Activated naive CD4-positive, alpha-beta T cell treated with anti-CD3 and anti-CD28 coated beads for 36 hours (primary cell): ENCODE results near the gene RRAGD. TPM values are rescaled to one million over a fixed set of nuclear protein-coding genes. Genes with fewer than 3 reads are reported as not detected.
"Not testable (repeated sequence)": the region's sequence is repeated elsewhere in the genome, so short reads cannot be mapped to it uniquely, and the experiment has no call there.

ENCODE experiments used
- CTCF ChIA-PET: fragments of 350-600 bp; sonication (Branson Sonifier 250); formaldehyde crosslinking; loops from one replicate; lab custom pipeline; 2021; ENCODE audit warnings: antibody characterized with exemption; lab: Charles Lee
- DNase-seq: peaks from one replicate; pipeline ENCODE4 v3.0.0-alpha.2; 2020
- H3K27ac Mint-ChIP-seq: one replicate; pipeline ENCODE4 v1.8.0; 2021; ENCODE audit warnings: mild to moderate bottlenecking, mixed read lengths
- H3K27me3 Mint-ChIP-seq: one replicate; pipeline ENCODE4 v1.8.0; 2021; ENCODE audit warnings: low read depth, mixed read lengths
- H3K36me3 Mint-ChIP-seq: one replicate; pipeline ENCODE4 v1.8.0; 2021; ENCODE audit warnings: low read depth, mixed read lengths
- H3K4me1 Mint-ChIP-seq: one replicate; pipeline ENCODE4 v1.8.0; 2021; ENCODE audit warnings: low read depth, mixed read lengths
- H3K4me3 Mint-ChIP-seq: one replicate; pipeline ENCODE4 v1.8.0; 2021; ENCODE audit warnings: mild to moderate bottlenecking, moderate library complexity, mixed read lengths
- H3K9me3 Mint-ChIP-seq: one replicate; pipeline ENCODE4 v1.8.0; 2021; ENCODE audit warnings: mixed read lengths
- intact Hi-C: fragments of 100-400 bp; cut with micrococcal nuclease; formaldehyde crosslinking; loops from one replicate; pipeline ENCODE4 v1.15.1; 2023
- total RNA-seq, 2 experiments: library from RNA; stranded (reverse); gene quantifications; one replicate each; pipeline ENCODE4 v1.2.3, GENCODE V29; 2021

RRAGD gene
- total RNA-seq, 2 experiments from 2014 or later, result 11.3 to 13.2 TPM

- intact Hi-C loops, result loop anchor here (1.0 to 10.0 kb wide), 6 partner anchors 38 to 1174 kb away; partner anchors contain the start of genes CASP8AP2, MAP3K7 and PNRC1
- no peak for DNase-seq
- Mint-ChIP-seq H3K4me1 (peaks cover 23% of the 10 kb centered on the region), H3K36me3 (no peaks in the 10 kb centered on the region), H3K27me3 (peaks cover 3% of the 10 kb centered on the region), H3K4me3 (peak overlapping the region; percentile 76), H3K9me3 (no peaks in the 10 kb centered on the region), H3K27ac (no peak overlapping the region)
- CTCF ChIA-PET, result interaction anchor here (0.7 to 5.5 kb wide), 3 partner anchors 21 to 176 kb away, joined by 3 to 26 read pairs (median 20); partner anchors contain the start of gene ANKRD6
Measured at GRCh38 chr6:89410788-89411144, 1.3 kb downstream of the RRAGD start.

- intact Hi-C loops, result loop anchor here (1.0 to 10.0 kb wide), 6 partner anchors 38 to 1175 kb away; partner anchors contain the start of genes CASP8AP2, MAP3K7 and PNRC1
- Mint-ChIP-seq H3K9me3 (no peaks in the 10 kb centered on the region), H3K27ac (no peak overlapping the region), H3K4me3 (peak overlapping the region; percentile 76), H3K4me1 (peaks cover 23% of the 10 kb centered on the region), H3K36me3 (peaks cover 2% of the 10 kb centered on the region), H3K27me3 (peaks cover 2% of the 10 kb centered on the region)
- no peak for DNase-seq
- CTCF ChIA-PET, result interaction anchor here (0.5 to 5.5 kb wide), 4 partner anchors 21 to 175 kb away, joined by 3 to 26 read pairs (median 12); partner anchors contain the start of gene ANKRD6
Measured at GRCh38 chr6:89410231-89410761, 1.8 kb downstream of the RRAGD start.

- H3K36me3 Mint-ChIP-seq, result peaks cover 2% of the 10 kb centered on the region
- no peaks in the 10 kb centered on the region for H3K9me3 Mint-ChIP-seq
- intact Hi-C loops, result loop anchor here (1.0 to 10.0 kb wide), 7 partner anchors 37 to 1175 kb away; partner anchors contain the start of genes CASP8AP2, MAP3K7 and PNRC1
- H3K4me3 Mint-ChIP-seq, result no peak overlapping the region
- no peaks in the 10 kb centered on the region for H3K27me3 Mint-ChIP-seq
- no peak for DNase-seq
- H3K4me1 Mint-ChIP-seq, result peaks cover 23% of the 10 kb centered on the region
- CTCF ChIA-PET, result interaction anchor here (0.5 to 5.5 kb wide), 3 partner anchors 22 to 49 kb away, joined by 4 to 26 read pairs (median 20); partner anchors contain the start of gene ANKRD6
- no peak overlapping the region for H3K27ac Mint-ChIP-seq
Measured at GRCh38 chr6:89409461-89410035, 2.5 kb downstream of the RRAGD start.

GRCh38 chr6:89406141-89406540, 5.9 kb downstream of the RRAGD start:
- intact Hi-C loops, result loop anchor here (5.0 kb wide), 1 partner anchor 726 kb away; no protein-coding TSS in a partner anchor
- no peak overlapping the region for H3K4me3 Mint-ChIP-seq
- DNase-seq, result no peak
- H3K4me1 Mint-ChIP-seq, result peaks cover 11% of the 10 kb centered on the region
- H3K9me3 Mint-ChIP-seq, result no peaks in the 10 kb centered on the region
- H3K36me3 Mint-ChIP-seq, result peaks cover 2% of the 10 kb centered on the region
- no peaks in the 10 kb centered on the region for H3K27me3 Mint-ChIP-seq
- CTCF ChIA-PET, result no interaction called here
- no peak overlapping the region for H3K27ac Mint-ChIP-seq

DNA sequence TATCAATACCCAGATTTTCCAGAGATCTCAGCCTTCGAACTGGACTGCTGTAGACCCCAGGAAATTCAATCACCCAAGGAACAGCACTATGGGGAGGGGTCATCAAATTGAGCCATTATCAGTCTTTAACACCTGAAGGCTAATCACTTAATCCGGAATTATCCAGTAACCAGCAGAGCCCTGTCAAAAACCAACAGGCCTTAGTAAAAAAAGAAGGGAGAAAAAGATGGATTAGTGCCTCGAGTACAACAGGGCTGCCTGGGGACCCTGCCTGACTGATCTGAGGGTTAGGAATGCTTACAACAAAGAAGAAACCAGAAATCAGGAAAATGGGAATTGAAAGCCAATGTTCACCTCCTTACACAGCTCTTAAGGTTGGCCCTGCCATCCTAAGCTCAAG, 7.6 kb downstream of the RRAGD start:
- CTCF ChIA-PET, result interaction anchor here (1.6 kb wide), 1 partner anchor 32 kb away, joined by 15 read pairs; no protein-coding TSS in a partner anchor
- Mint-ChIP-seq H3K27me3 (no peaks in the 10 kb centered on the region), H3K4me1 (peaks cover 2% of the 10 kb centered on the region), H3K27ac (no peak overlapping the region), H3K9me3 (no peaks in the 10 kb centered on the region), H3K4me3 (no peak overlapping the region), H3K36me3 (peaks cover 2% of the 10 kb centered on the region)
- intact Hi-C loops, result no loop called here
- no peak for DNase-seq

DNA sequence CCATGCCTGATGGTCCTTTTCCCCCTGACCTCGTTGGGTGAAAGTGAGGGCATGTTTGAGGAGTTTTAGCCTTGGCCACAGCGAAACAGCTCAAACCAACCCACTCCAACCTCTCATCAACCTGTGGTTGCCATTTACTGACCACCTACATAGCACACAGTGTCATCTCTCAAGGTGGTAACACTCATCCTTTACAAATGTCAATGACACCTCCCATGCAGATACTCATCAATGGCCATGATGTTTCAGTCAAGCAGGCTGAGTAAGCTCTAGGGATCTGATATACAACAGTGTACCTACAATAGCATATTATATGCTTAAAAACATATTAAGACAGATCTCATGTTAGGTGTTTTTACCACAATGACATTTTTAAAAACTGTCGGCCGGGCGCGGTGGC, 9.3 kb downstream of the RRAGD start:
- Mint-ChIP-seq H3K36me3 (peaks cover 2% of the 10 kb centered on the region), H3K4me3 (no peak overlapping the region), H3K4me1 (no peaks in the 10 kb centered on the region), H3K9me3 (no peaks in the 10 kb centered on the region), H3K27ac (no peak overlapping the region), H3K27me3 (no peaks in the 10 kb centered on the region)
- CTCF ChIA-PET, result interaction anchor here (0.6 to 1.2 kb wide), 3 partner anchors 13 to 30 kb away, joined by 3 to 4 read pairs (median 3); no protein-coding TSS in a partner anchor
- DNase-seq, result no peak
- intact Hi-C loops, result no loop called here

GRCh38 chr6:89400912-89401399, 11.1 kb downstream of the RRAGD start:
- intact Hi-C loops, result no loop called here
- no peak for DNase-seq
- CTCF ChIA-PET, result interaction anchor here (1.4 kb wide), 1 partner anchor 29 kb away, joined by 4 read pairs; no protein-coding TSS in a partner anchor
- Mint-ChIP-seq H3K36me3 (peaks cover 2% of the 10 kb centered on the region), H3K4me3 (no peak overlapping the region), H3K9me3 (no peaks in the 10 kb centered on the region), H3K27ac (no peak overlapping the region), H3K4me1 (no peaks in the 10 kb centered on the region), H3K27me3 (no peaks in the 10 kb centered on the region)

- H3K9me3 Mint-ChIP-seq, result no peaks in the 10 kb centered on the region
- H3K27me3 Mint-ChIP-seq, result no peaks in the 10 kb centered on the region
- CTCF ChIA-PET, result interaction anchor here (0.6 kb wide), 1 partner anchor 28 kb away, joined by 4 read pairs; no protein-coding TSS in a partner anchor
- no peaks in the 10 kb centered on the region for H3K36me3 Mint-ChIP-seq
- intact Hi-C loops, result no loop called here
- H3K27ac Mint-ChIP-seq, result no peak overlapping the region
- H3K4me3 Mint-ChIP-seq, result no peak overlapping the region
- no peak for DNase-seq
- no peaks in the 10 kb centered on the region for H3K4me1 Mint-ChIP-seq
Measured at GRCh38 chr6:89400050-89400449, 12.0 kb downstream of the RRAGD start.

DNA sequence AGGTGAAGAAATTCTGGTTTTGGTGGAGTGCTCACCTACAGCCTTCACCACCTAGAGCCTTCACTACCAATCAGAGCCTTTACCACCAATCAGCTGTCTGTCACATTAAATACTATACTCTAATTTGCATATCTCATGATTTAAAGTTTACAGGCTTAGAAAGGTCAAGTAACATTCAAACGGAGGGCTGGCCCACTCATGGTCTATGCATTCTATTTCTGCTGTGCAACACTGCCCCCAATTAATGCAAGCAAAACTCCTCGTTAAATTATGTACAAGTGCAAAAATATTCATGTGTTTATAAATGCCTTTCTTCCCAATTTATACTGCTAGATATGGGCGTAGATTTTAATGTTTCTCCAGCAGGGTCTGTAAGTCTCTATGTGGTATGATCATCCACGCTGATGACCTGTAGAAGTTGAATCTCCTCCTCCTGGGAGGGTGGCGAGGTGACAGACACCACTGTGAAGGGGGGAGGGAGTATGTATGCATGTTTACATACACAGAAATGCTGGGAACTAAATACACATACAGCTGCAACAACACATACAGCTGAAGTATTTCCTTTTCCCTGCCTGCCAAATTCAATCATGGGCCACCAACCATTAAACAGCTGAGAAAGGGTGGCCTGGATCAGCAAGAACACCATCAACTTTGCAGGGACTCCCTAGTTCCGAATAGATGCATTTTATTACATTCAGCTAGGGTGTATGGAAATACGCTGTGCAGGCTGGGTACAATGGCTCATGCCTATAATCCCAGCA, 13.1 kb downstream of the RRAGD start:
- no peaks in the 10 kb centered on the region for H3K36me3 Mint-ChIP-seq
- no peak overlapping the region for H3K27ac Mint-ChIP-seq
- H3K4me1 Mint-ChIP-seq, result no peaks in the 10 kb centered on the region
- no peak overlapping the region for H3K4me3 Mint-ChIP-seq
- H3K27me3 Mint-ChIP-seq, result no peaks in the 10 kb centered on the region
- CTCF ChIA-PET, result interaction anchor here (1.1 kb wide), 1 partner anchor 27 kb away, joined by 3 read pairs; no protein-coding TSS in a partner anchor
- H3K9me3 Mint-ChIP-seq, result peaks cover under 1% of the 10 kb centered on the region
- DNase-seq, result no peak
- intact Hi-C loops, result no loop called here

GRCh38 chr6:89397884-89398283, 14.2 kb downstream of the RRAGD start:
- H3K9me3 Mint-ChIP-seq, H3K36me3 Mint-ChIP-seq, H3K4me1 Mint-ChIP-seq, DNase-seq, H3K4me3 Mint-ChIP-seq, intact Hi-C loops, H3K27me3 Mint-ChIP-seq, H3K27ac Mint-ChIP-seq: not testable (repeated sequence)
- CTCF ChIA-PET, result interaction anchor here (0.7 to 1.1 kb wide), 2 partner anchors 26 to 215 kb away, joined by 3 read pairs; no protein-coding TSS in a partner anchor

DNA sequence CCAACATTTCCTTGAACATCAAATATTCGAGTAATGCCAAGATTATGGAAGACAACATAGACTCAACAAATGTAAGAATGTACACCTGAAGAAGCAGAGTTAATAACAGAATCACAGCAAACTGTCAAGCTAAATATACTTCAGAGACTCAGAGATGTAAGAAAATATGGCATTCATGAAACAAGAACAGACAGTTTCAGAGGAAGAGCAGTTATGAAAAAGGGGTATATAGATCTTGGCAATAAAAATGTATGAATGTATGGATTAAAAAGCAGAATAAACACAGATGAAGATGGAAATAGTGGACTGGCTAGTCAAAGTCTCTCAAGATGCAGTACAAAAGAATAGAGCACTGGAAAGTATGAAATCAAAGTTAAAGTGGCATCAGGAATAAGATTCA, 18.4 kb downstream of the RRAGD start:
- intact Hi-C loops, result no loop called here
- H3K36me3 Mint-ChIP-seq, result peaks cover 7% of the 10 kb centered on the region

GRCh38 chr6:89392823-89393222, 19.2 kb downstream of the RRAGD start:
- H3K4me3 Mint-ChIP-seq, result no peak overlapping the region
- peaks cover 7% of the 10 kb centered on the region for H3K36me3 Mint-ChIP-seq
- no peak for DNase-seq
- CTCF ChIA-PET, result interaction anchor here (1.6 kb wide), 1 partner anchor 21 kb away, joined by 4 read pairs; no protein-coding TSS in a partner anchor
- peaks cover 8% of the 10 kb centered on the region for H3K9me3 Mint-ChIP-seq
- no peak overlapping the region for H3K27ac Mint-ChIP-seq
- no peaks in the 10 kb centered on the region for H3K4me1 Mint-ChIP-seq
- H3K27me3 Mint-ChIP-seq, result no peaks in the 10 kb centered on the region
- intact Hi-C loops, result no loop called here

More for the DNA sequence above, 18.4 kb downstream of the RRAGD start:
- peaks cover 8% of the 10 kb centered on the region for H3K9me3 Mint-ChIP-seq
- H3K27ac Mint-ChIP-seq, result no peak overlapping the region
- no peaks in the 10 kb centered on the region for H3K27me3 Mint-ChIP-seq
- no peak overlapping the region for H3K4me3 Mint-ChIP-seq
- no peak for DNase-seq
- CTCF ChIA-PET, result interaction anchor here (0.7 to 1.6 kb wide), 2 partner anchors 18 to 22 kb away, joined by 4 read pairs; no protein-coding TSS in a partner anchor
- no peaks in the 10 kb centered on the region for H3K4me1 Mint-ChIP-seq
